ENCODE results near the gene TAF11L4. TPM values are rescaled to one million over a fixed set of nuclear protein-coding genes. Genes with fewer than 3 reads are reported as not detected.
"Not testable (repeated sequence)": the region's sequence is repeated elsewhere in the genome, so short reads cannot be mapped to it uniquely, and the experiment has no call there.

Gene TAF11L4
- total RNA-seq, 4 donors from 2014 or later: not detected

GRCh38 chr5:17524935-17525334 lies 3.3 kb downstream of the TAF11L4 start, which contains the start of gene TAF11L5:
Gene TAF11L5, plus strand, starts transcription at chr5:17525235.
- intact Hi-C loops (cut with DNase I); DNase-seq; H3K4me3 ChIP-seq; H3K27ac ChIP-seq; H3K27me3 ChIP-seq; H3K36me3 ChIP-seq; H3K4me1 ChIP-seq; H3K9me3 ChIP-seq: not testable (repeated sequence)
- WGBS, 2 donors: no CpG with 5 or more reads among the region's 15 CpGs

GRCh38 chr5:17526504-17526903 lies 4.9 kb downstream of the TAF11L4 start:
- H3K4me1 ChIP-seq; H3K27me3 ChIP-seq; H3K36me3 ChIP-seq; intact Hi-C loops (cut with DNase I); H3K9me3 ChIP-seq; H3K4me3 ChIP-seq; H3K27ac ChIP-seq; DNase-seq: not testable (repeated sequence)
- 87 to 92% methylated on average over 11 to 17 of the region's 17 CpGs for WGBS, 2 donors

GRCh38 chr5:17528369-17528768 lies 6.8 kb downstream of the TAF11L4 start, which contains the start of gene TAF11L6:
Gene TAF11L6, plus strand, starts transcription at chr5:17528669.
- H3K27ac ChIP-seq; intact Hi-C loops (cut with DNase I); DNase-seq; H3K4me1 ChIP-seq; H3K9me3 ChIP-seq; H3K36me3 ChIP-seq; H3K27me3 ChIP-seq; H3K4me3 ChIP-seq: not testable (repeated sequence)
- no CpG with 5 or more reads among the region's 15 CpGs for WGBS, 2 donors

Small RNA genes within 50 kb of the gene (small RNA-seq; reads per million reads assigned to genes)
- 0 reads per million in 4 donors for gene AC106774.3

Other genes with a start within 250 kb of the TAF11L4 start
- not detected for gene TAF11L2, start 23.6 kb upstream of the TAF11L4 start, total RNA-seq
- not detected for gene TAF11L3, start 3.4 kb upstream of the TAF11L4 start, total RNA-seq
- not detected for gene TAF11L5, start 3.4 kb downstream of the TAF11L4 start, total RNA-seq
- not detected for gene TAF11L6, start 6.9 kb downstream of the TAF11L4 start, total RNA-seq
- gene TAF11L7, start 64.0 kb downstream of the TAF11L4 start, total RNA-seq: not detected
- not detected for gene TAF11L8, start 69.2 kb downstream of the TAF11L4 start, total RNA-seq
- not detected for gene TAF11L9, start 72.6 kb downstream of the TAF11L4 start, total RNA-seq
- not detected for gene TAF11L10, start 76.0 kb downstream of the TAF11L4 start, total RNA-seq
- gene TAF11L11, start 82.4 kb downstream of the TAF11L4 start, total RNA-seq: not detected
- gene TAF11L12, start 88.6 kb downstream of the TAF11L4 start, total RNA-seq: not detected
- gene TAF11L13, start 110.3 kb downstream of the TAF11L4 start, total RNA-seq: not detected
- gene TAF11L14, start 112.7 kb downstream of the TAF11L4 start, total RNA-seq: not detected

All from esophagus squamous epithelium (tissue), 5 donors.